Measurements from ENCODE around the gene IRF4. TPM values are rescaled to one million over a fixed set of nuclear protein-coding genes. Genes with fewer than 3 reads are reported as not detected.

IRF4 gene
- total RNA-seq, 1 donor from 2014 or later, result not detected

DNA sequence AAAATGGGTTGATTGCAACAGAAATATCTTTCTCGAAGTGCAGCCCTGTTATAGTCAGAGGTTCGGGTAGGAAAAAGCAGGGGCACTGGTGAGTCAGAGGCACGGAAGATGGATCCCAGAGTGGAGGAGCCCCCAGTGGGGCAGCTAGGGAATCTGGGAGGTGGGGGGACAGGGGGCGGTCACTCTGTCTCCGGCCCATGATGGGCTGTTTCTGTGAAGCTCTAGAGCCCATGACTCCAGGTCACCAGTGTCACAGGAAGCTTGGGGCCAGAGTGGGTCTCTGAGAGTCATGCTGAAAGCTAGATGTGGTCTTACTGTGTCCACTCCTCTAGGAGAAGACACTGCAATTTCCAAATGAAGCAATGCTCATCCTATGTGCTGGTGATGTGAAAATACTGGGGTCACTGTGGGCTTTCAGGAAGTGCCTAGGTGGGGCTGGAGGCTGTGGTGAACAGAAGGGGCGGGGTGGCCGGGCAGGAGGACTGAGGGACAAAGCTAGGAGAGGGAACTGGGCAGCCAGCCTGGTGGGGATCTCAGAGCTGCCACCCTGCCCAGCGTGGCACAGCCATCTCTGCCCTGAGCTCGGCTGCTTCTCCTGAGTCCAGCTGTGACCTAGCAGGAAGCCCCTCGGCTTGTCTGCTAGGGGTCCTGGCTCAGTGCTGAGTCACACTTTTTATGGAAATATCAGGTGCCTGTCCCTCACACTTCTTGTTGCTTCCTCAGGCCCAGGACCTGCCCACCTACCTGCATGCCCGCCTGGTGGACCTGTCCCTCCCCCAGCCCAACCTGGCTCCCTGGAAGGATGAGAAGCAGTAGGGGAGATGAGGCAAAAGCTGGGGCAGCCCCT lies 54.2 kb downstream of the IRF4 start:
- Mint-ChIP-seq H3K9me3 (ENCODE audit: unreplicated experiment) (peaks cover 4% of the 10 kb centered on the region), H3K4me1 (ENCODE audit: unreplicated experiment) (no peaks in the 10 kb centered on the region), H3K27ac (ENCODE audit: unreplicated experiment) (no peak overlapping the region), H3K36me3 (ENCODE audit: unreplicated experiment) (no peaks in the 10 kb centered on the region), H3K27me3 (ENCODE audit: unreplicated experiment) (no peaks in the 10 kb centered on the region), H3K4me3 (ENCODE audit: unreplicated experiment) (no peak overlapping the region)
- TF ChIP-seq CTCF (IDR thresholded peaks at IDR 0.05), result no peak
- no peak for DNase-seq (ENCODE audit: extremely low spot score, unreplicated experiment)

- H3K27ac Mint-ChIP-seq (ENCODE audit: unreplicated experiment), result no peak overlapping the region
- H3K4me3 Mint-ChIP-seq (ENCODE audit: unreplicated experiment), result no peak overlapping the region
- H3K9me3 Mint-ChIP-seq (ENCODE audit: unreplicated experiment), result peaks cover 4% of the 10 kb centered on the region
- H3K4me1 Mint-ChIP-seq (ENCODE audit: unreplicated experiment), result no peaks in the 10 kb centered on the region
- no peak for TF ChIP-seq CTCF (IDR thresholded peaks at IDR 0.05)
- H3K27me3 Mint-ChIP-seq (ENCODE audit: unreplicated experiment), result peaks cover 3% of the 10 kb centered on the region
- DNase-seq (ENCODE audit: extremely low spot score, unreplicated experiment), result no peak
- H3K36me3 Mint-ChIP-seq (ENCODE audit: unreplicated experiment), result no peaks in the 10 kb centered on the region
These were observed 55.1 kb downstream of the IRF4 start for GRCh38 chr6:446418-447366.

DNA sequence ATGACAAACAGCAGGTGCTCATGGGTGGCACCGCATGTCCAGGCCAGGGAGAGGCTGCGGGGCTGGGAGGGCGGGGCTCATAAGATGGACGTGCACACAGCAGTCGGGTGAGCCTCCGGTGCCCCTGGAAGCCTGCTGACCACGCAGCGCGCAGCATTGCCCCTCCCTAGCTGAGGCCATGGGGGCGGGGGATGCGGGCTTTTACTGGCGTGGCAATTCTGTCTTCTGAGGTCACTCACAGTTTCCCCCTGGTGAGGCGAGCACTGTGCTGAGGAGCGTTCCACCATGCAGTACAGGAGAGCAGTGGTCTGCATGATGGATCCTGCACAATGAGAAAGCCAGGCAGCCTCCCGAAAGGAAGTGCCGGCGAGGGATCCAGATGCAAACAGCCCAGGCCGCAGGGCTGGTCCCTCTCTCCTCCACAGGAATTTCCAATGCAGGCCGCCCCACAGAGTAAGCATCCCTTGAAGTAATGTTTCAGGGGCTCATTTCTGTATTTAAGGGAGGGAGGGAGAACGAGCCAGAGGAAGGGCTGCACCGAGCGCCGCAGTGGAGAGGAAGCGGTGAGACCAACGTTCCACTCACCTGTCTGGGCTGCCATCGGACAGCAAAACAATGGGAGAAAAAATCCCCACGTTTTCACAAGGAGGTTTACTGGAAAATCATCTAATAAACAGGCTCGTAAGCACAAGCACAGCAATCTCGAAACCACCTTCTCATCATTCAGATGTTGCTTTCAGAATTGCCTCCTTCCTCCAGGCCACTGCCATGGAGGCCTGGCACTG lies 56.0 kb downstream of the IRF4 start:
- no peaks in the 10 kb centered on the region for H3K36me3 Mint-ChIP-seq (ENCODE audit: unreplicated experiment)
- H3K4me1 Mint-ChIP-seq (ENCODE audit: unreplicated experiment), result no peaks in the 10 kb centered on the region
- H3K27ac Mint-ChIP-seq (ENCODE audit: unreplicated experiment), result no peak overlapping the region
- no peak for DNase-seq (ENCODE audit: extremely low spot score, unreplicated experiment)
- no peak overlapping the region for H3K4me3 Mint-ChIP-seq (ENCODE audit: unreplicated experiment)
- H3K27me3 Mint-ChIP-seq (ENCODE audit: unreplicated experiment), result peaks cover 6% of the 10 kb centered on the region
- TF ChIP-seq CTCF (IDR thresholded peaks at IDR 0.05), result no peak
- H3K9me3 Mint-ChIP-seq (ENCODE audit: unreplicated experiment), result peaks cover 4% of the 10 kb centered on the region

DNA sequence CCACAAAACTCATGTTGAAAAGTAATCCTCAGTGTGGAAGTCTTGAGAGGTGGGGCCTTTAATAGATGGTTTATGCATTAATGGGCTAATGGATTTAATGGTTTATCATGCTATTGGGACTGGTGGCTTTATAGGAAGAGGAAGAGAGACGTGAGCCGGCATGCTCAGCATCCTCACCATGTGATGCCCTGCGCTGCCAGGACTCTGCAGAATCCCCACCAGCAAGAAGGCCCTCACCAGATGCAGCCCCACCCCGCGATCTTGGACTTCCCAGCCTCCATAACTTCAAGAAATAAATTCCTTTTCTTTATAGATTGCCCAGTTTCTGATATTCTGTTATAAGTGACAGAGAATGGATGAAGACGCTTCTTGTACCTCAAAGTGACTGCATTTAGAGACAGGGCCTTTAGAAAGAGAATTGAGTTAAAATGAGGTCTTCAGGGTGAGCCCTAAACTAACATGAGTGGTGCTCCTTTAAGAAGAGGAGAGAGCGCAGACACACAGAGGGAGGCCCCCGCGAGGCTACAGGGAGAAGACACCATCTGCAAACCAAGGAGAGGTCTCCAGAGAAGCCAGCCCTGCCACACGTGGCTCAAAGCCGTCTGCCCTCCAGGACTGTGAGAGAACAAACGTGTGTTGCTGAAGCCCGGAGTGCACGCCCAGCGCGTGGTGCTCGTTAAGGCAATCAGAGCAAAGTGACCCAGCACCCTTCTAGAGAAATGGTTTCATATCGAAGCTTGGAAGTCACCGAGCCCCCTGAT lies 56.9 kb downstream of the IRF4 start:
- Mint-ChIP-seq H3K4me1 (ENCODE audit: unreplicated experiment) (no peaks in the 10 kb centered on the region), H3K27me3 (ENCODE audit: unreplicated experiment) (peaks cover 6% of the 10 kb centered on the region), H3K36me3 (ENCODE audit: unreplicated experiment) (no peaks in the 10 kb centered on the region), H3K9me3 (ENCODE audit: unreplicated experiment) (peaks cover 4% of the 10 kb centered on the region), H3K27ac (ENCODE audit: unreplicated experiment) (no peak overlapping the region), H3K4me3 (ENCODE audit: unreplicated experiment) (no peak overlapping the region)
- TF ChIP-seq CTCF (IDR thresholded peaks at IDR 0.05), result no peak
- DNase-seq (ENCODE audit: extremely low spot score, unreplicated experiment), result no peak
